Measurements from ENCODE around the gene ALG12. TPM values are rescaled to one million over a fixed set of nuclear protein-coding genes. Genes with fewer than 3 reads are reported as not detected.

Gene ALG12
- total RNA-seq, 1 experiment from 2014 or later, result 25.4 TPM

DNA sequence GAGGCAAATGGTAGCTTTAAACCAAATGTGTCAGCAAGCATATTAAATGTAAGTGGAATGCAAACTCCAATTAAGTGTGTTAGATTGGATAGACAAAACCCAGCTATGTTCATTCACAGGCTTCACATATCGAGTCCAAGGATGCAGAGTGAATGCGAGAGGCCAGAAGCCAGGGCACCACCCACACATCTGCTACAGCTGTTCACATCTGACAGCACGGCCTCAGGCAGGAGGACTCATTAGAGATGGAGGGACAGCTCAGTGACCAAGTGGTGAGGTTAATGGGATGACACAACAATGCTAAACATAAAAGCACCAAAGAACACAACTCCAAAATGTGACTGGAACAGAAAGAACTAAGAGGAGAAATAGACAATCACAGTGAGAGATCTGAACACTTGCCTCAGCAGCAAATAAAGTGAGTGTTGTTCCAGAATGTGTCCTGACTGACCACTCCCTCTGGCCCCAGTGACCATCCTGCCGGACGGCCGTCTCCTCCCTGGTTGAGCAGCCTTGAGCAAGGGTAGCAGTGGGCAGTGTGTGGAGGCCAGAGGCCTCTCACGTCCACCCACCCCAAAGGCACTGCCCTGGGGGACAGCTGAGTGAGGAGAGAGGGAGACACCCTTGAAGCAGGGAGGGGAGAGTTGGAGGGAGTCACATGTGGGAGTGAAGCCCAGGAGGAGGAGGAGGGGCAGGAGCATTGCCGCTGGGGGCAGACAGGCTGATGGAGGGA is 23.8 kb downstream of the ALG12 start:
- no peaks in the 10 kb centered on the region for H3K27me3 Mint-ChIP-seq (ENCODE audit: unreplicated experiment)
- intact Hi-C loops (cut with micrococcal nuclease; ENCODE audit: unreplicated experiment), result no loop called here
- no peak overlapping the region for H3K4me3 Mint-ChIP-seq (ENCODE audit: low read depth, unreplicated experiment)
- no peaks in the 10 kb centered on the region for H3K9me3 Mint-ChIP-seq (ENCODE audit: low read depth, unreplicated experiment)
- no TSS peak for BruUV-seq (replicated peaks)
- H3K36me3 Mint-ChIP-seq (ENCODE audit: insufficient read depth, unreplicated experiment), result peaks cover 62% of the 10 kb centered on the region
- TF ChIP-seq, protein P1, sequence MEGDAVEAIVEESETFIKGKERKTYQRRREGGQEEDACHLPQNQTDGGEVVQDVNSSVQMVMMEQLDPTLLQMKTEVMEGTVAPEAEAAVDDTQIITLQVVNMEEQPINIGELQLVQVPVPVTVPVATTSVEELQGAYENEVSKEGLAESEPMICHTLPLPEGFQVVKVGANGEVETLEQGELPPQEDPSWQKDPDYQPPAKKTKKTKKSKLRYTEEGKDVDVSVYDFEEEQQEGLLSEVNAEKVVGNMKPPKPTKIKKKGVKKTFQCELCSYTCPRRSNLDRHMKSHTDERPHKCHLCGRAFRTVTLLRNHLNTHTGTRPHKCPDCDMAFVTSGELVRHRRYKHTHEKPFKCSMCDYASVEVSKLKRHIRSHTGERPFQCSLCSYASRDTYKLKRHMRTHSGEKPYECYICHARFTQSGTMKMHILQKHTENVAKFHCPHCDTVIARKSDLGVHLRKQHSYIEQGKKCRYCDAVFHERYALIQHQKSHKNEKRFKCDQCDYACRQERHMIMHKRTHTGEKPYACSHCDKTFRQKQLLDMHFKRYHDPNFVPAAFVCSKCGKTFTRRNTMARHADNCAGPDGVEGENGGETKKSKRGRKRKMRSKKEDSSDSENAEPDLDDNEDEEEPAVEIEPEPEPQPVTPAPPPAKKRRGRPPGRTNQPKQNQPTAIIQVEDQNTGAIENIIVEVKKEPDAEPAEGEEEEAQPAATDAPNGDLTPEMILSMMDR (IDR thresholded peaks at IDR 0.05; ENCODE audit: unreplicated experiment), result no peak
- H3K27ac Mint-ChIP-seq (ENCODE audit: unreplicated experiment), result no peak overlapping the region
- DNase-seq, result no peak
- CTCF ChIA-PET, result no interaction called here
- no peaks in the 10 kb centered on the region for H3K4me1 Mint-ChIP-seq (ENCODE audit: low read depth, unreplicated experiment)

DNA sequence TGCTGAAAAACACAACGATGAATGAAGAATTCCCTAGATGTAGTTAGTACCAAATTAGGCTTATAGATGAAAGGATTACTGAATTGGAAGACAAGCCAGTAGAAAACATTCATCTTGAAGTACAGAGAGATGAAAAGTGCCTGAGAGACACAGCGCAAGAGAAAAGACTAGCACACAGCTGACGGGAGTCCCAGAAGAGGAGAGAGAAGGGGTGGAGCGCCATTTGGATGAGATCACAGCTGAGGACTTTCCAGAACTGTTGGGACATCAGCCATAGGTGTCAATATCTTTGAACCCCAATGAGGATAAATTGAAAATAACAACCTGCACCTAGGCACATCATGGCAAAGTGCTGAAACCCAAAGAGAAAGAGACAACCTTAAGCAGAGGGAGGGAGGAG is 25.2 kb downstream of the ALG12 start:
- BruUV-seq (replicated peaks), result no TSS peak
- Mint-ChIP-seq H3K4me1 (ENCODE audit: low read depth, unreplicated experiment) (no peaks in the 10 kb centered on the region), H3K27ac (ENCODE audit: unreplicated experiment) (no peak overlapping the region), H3K27me3 (ENCODE audit: unreplicated experiment) (no peaks in the 10 kb centered on the region), H3K4me3 (ENCODE audit: low read depth, unreplicated experiment) (no peak overlapping the region), H3K36me3 (ENCODE audit: insufficient read depth, unreplicated experiment) (peaks cover 59% of the 10 kb centered on the region), H3K9me3 (ENCODE audit: low read depth, unreplicated experiment) (no peaks in the 10 kb centered on the region)
- CTCF ChIA-PET, result no interaction called here
- intact Hi-C loops (cut with micrococcal nuclease; ENCODE audit: unreplicated experiment), result no loop called here
- TF ChIP-seq, protein P1 (IDR thresholded peaks at IDR 0.05; ENCODE audit: unreplicated experiment), result no peak
- no peak for DNase-seq

DNA sequence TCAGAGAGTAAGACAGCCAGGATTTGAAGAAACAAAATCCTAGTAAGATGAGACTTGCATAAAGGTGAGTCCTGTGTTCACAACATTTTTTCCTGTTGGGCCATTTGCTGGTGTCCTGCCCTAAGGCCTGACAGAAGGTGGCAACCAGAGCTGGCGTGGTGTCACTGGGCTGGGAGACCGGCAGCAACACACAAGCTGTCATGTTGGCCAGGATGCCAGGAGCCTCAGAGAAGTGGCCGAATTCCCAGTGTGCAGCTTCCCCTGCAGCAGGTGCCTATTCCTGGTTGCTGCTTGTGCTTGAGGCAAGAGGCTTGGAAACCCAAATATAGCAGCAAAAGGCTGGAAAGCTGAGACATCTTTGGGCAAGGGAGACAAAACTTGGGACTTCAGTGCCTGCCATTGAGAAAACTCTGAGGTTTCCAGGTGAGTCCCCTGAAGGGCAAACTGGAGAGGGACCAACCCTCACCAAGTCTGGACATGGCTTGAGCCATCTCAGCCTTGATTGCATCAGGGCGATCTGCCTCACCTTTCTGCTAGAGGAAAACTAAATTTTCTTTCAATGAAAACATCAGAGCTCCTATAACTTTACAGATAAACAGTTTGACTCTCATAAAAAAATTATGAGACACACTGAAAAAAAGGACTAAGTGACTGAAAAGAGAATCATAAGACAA is 25.9 kb downstream of the ALG12 start:
- Mint-ChIP-seq H3K36me3 (ENCODE audit: insufficient read depth, unreplicated experiment) (peaks cover 62% of the 10 kb centered on the region), H3K4me3 (ENCODE audit: low read depth, unreplicated experiment) (no peak overlapping the region), H3K9me3 (ENCODE audit: low read depth, unreplicated experiment) (no peaks in the 10 kb centered on the region), H3K4me1 (ENCODE audit: low read depth, unreplicated experiment) (no peaks in the 10 kb centered on the region), H3K27ac (ENCODE audit: unreplicated experiment) (no peak overlapping the region), H3K27me3 (ENCODE audit: unreplicated experiment) (no peaks in the 10 kb centered on the region)
- intact Hi-C loops (cut with micrococcal nuclease; ENCODE audit: unreplicated experiment), result no loop called here
- TF ChIP-seq, protein P1 (IDR thresholded peaks at IDR 0.05; ENCODE audit: unreplicated experiment), result no peak
- DNase-seq, result no peak
- BruUV-seq (replicated peaks), result no TSS peak
- CTCF ChIA-PET, result interaction anchor here (0.6 to 0.7 kb wide), 2 partner anchors 8 to 470 kb away, joined by 5 read pairs; no protein-coding TSS in a partner anchor

DNA sequence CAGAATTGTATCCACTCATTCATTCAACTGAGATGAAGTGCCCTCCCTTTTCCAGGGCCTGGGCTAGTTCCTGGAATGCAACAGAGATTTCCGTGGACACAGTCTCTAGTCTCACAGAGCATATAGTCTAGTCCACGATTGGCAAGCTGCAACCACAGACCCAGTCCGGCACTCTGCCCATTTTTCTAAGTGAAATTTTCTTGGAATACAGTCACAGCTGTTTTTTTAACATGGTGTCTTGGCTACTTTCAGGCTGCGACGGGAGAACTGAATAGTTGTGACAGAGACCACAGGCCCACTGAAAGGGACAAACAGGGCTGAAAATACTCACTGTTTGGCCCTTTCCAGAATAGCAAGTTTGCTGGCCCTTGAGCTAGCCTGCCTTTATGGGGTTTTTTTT is 29.2 kb downstream of the ALG12 start:
- intact Hi-C loops (cut with micrococcal nuclease; ENCODE audit: unreplicated experiment), result no loop called here
- H3K9me3 Mint-ChIP-seq (ENCODE audit: low read depth, unreplicated experiment), result peaks cover 3% of the 10 kb centered on the region
- no peak overlapping the region for H3K4me3 Mint-ChIP-seq (ENCODE audit: low read depth, unreplicated experiment)
- no peaks in the 10 kb centered on the region for H3K27me3 Mint-ChIP-seq (ENCODE audit: unreplicated experiment)
- TF ChIP-seq, protein P1 (IDR thresholded peaks at IDR 0.05; ENCODE audit: unreplicated experiment), result no peak
- no peak overlapping the region for H3K27ac Mint-ChIP-seq (ENCODE audit: unreplicated experiment)
- H3K4me1 Mint-ChIP-seq (ENCODE audit: low read depth, unreplicated experiment), result no peaks in the 10 kb centered on the region
- CTCF ChIA-PET, result interaction anchor here (0.7 to 1.3 kb wide), 2 partner anchors 33 to 328 kb away, joined by 3 to 4 read pairs; no protein-coding TSS in a partner anchor
- DNase-seq, result no peak
- BruUV-seq (replicated peaks), result no TSS peak
- H3K36me3 Mint-ChIP-seq (ENCODE audit: insufficient read depth, unreplicated experiment), result peaks cover 59% of the 10 kb centered on the region
